Gastrocnemius medialis (tissue), 4 donors: ENCODE data around the gene FAM117A.

Source experiments
- POLR2A ChIP-seq, 2 donors: fragments of 450-650 bp; IDR thresholded peaks; one replicate each; pipeline ENCODE4 v1.6.1; 2017; ENCODE audit warnings: antibody characterized with exemption in 2 of 2, mild to moderate bottlenecking in 2 of 2, moderate library complexity in 2 of 2
- TF ChIP-seq, protein P1 (sequence below), 5 experiments: fragments of 450-650 bp in 3 of 5; fragments of 200-600 bp in 2 of 5; sonication (generic) in 2 of 5; IDR thresholded peaks in 4 of 5; conservative IDR thresholded peaks in 1 of 5; 1 replicate in 4 of 5; 2 replicates in 1 of 5; pipeline ENCODE4 v1.5.1; 2016 to 2019; ENCODE audit warnings: antibody characterized with exemption in 5 of 5, mild to moderate bottlenecking in 3 of 5, moderate library complexity in 3 of 5

DNA sequence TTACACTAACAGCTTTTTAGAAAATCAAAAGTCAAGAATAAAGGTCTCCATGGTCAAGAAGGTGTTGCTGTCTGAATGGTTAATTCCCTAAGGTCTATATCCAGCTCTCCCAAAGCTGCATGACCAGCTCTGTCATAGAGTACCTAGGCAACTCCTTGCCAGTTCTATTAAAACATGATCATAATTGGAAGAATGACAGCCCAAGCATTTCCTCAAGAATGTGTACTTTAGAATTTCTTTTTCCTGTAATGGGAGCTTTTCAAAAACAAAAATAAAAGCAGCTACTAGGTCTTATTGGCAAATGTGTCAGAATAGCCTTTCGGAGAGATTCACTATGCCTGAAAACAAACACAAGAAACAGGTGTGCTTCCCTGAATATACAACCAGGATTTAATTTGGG, 93.9 kb downstream of the FAM117A start:
- TF ChIP-seq, protein P1, sequence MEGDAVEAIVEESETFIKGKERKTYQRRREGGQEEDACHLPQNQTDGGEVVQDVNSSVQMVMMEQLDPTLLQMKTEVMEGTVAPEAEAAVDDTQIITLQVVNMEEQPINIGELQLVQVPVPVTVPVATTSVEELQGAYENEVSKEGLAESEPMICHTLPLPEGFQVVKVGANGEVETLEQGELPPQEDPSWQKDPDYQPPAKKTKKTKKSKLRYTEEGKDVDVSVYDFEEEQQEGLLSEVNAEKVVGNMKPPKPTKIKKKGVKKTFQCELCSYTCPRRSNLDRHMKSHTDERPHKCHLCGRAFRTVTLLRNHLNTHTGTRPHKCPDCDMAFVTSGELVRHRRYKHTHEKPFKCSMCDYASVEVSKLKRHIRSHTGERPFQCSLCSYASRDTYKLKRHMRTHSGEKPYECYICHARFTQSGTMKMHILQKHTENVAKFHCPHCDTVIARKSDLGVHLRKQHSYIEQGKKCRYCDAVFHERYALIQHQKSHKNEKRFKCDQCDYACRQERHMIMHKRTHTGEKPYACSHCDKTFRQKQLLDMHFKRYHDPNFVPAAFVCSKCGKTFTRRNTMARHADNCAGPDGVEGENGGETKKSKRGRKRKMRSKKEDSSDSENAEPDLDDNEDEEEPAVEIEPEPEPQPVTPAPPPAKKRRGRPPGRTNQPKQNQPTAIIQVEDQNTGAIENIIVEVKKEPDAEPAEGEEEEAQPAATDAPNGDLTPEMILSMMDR (IDR thresholded peaks at IDR 0.05 in 4 of 5, conservative IDR thresholded peaks at IDR 0.05 in 1 of 5) = no peak
- no peak for TF ChIP-seq POLR2A (IDR thresholded peaks at IDR 0.05)
